Muscle of leg (tissue), 11 donors: ENCODE data around the gene CORO6. TPM values are rescaled to one million over a fixed set of nuclear protein-coding genes. Genes with fewer than 3 reads are reported as not detected.
"Not testable (repeated sequence)": the region's sequence is repeated elsewhere in the genome, so short reads cannot be mapped to it uniquely, and the experiment has no call there.

Experiments
- DNase-seq: peaks from one replicate; pipeline ENCODE4 v3.0.0; 2013
- H3K27ac ChIP-seq: one replicate; pipeline ENCODE4 v1.5.1; 2013; ENCODE audit warnings: mild to moderate bottlenecking, low read length, control low read depth
- H3K27me3 ChIP-seq: one replicate; pipeline ENCODE4 v1.6.1; 2013; ENCODE audit warnings: low read length; ENCODE audit not compliant: control insufficient read depth, insufficient read depth
- H3K36me3 ChIP-seq: one replicate; pipeline ENCODE4 v1.6.1; 2013; ENCODE audit warnings: low read length; ENCODE audit not compliant: control insufficient read depth, insufficient read depth
- H3K4me1 ChIP-seq: one replicate; pipeline ENCODE4 v1.6.1; 2013; ENCODE audit warnings: low read length; ENCODE audit not compliant: control insufficient read depth, insufficient read depth
- H3K4me3 ChIP-seq: one replicate; pipeline ENCODE4 v1.5.1; 2013; ENCODE audit warnings: low read length, control low read depth
- H3K9me3 ChIP-seq: replicated peaks from 2 replicates; pipeline ENCODE4 v1.6.1; 2013; ENCODE audit warnings: low read depth, low read length; ENCODE audit not compliant: control insufficient read depth
- WGBS: methylation state at CpG from one replicate; pipeline ENCODE4 v1.1.5; 2013; ENCODE audit warnings: missing lambda C conversion rate; ENCODE audit not compliant: insufficient coverage; 5-methylcytosine and 5-hydroxymethylcytosine counted together
- polyA plus RNA-seq, 8 donors: library from polyadenylated mRNA; unstranded; fragments of 120-200 nt; gene quantifications; one replicate each; pipeline versions ENCODE4 v1.2.1 to v1.2.3, GENCODE V29; 2013; ENCODE audit warnings: inconsistent platforms in 1 of 8, low replicate concordance in 1 of 8; ENCODE audit not compliant: insufficient read length in 8 of 8, insufficient read depth in 1 of 8
- total RNA-seq: library from RNA; stranded (reverse); fragments of 120-200 nt; gene quantifications from one replicate; pipeline ENCODE4 v1.2.4, GENCODE V29; 2013

The CORO6 gene
- total and polyA plus RNA-seq, 9 donors = 43.8 to 100.0 (median 78.6) TPM

DNA sequence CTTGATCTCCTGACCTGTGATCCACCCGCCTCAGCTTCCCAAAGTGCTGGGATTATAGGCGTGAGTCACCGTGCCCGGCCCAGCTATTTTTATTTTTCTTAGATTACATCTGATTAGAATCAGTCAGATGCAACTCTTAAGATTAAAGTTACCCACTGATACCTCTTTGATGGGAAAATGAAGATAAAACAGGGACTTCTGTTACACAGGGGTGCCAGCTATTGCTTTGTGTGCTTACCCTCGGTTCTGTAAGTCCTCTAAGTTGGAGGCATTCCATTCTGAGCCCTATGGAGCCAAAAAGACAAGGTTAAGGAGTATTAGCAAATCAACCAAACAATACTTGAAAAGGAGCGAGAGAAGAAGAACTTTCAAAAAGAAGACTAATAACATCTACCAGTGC, 32.6 kb upstream of the CORO6 start:
- no peaks in the 10 kb centered on the region for H3K4me1 ChIP-seq
- no peak for DNase-seq
- H3K4me3 ChIP-seq = no peak overlapping the region
- no peaks in the 10 kb centered on the region for H3K27me3 ChIP-seq
- no peaks in the 10 kb centered on the region for H3K9me3 ChIP-seq
- peaks cover 7% of the 10 kb centered on the region for H3K36me3 ChIP-seq
- no peak overlapping the region for H3K27ac ChIP-seq
- WGBS = 80% methylated on average over 1 of the region's 6 CpGs

GRCh38 chr17:29653995-29654714, 31.4 kb upstream of the CORO6 start:
- Histone ChIP-seq H3K36me3 (peaks cover 11% of the 10 kb centered on the region), H3K4me1 (no peaks in the 10 kb centered on the region), H3K4me3 (no peak overlapping the region), H3K27ac (no peak overlapping the region), H3K9me3 (no peaks in the 10 kb centered on the region), H3K27me3 (no peaks in the 10 kb centered on the region)
- WGBS = no CpG with 5 or more reads among the region's 1 CpG
- DNase-seq = no peak

DNA sequence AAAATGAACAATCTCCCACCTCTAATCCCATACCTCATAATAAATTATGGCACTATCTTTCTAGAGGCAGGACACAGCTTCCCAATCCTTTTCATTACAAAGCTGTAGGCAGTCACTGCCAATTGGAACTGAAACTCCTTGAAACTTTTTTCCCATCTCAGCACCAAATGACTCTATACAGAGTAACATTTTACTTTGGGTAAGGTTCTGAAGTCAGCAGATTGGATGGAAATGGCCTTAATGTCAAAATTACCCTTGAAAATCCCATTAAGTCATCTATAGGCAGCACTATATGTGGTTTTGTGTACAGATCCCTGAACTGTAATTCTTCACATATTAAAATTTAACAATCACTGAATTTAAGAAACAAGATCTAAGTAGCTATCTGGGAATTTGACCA, 30.3 kb upstream of the CORO6 start:
- Histone ChIP-seq H3K27ac (no peak overlapping the region), H3K9me3 (no peaks in the 10 kb centered on the region), H3K27me3 (no peaks in the 10 kb centered on the region), H3K36me3 (peaks cover 16% of the 10 kb centered on the region), H3K4me3 (no peak overlapping the region), H3K4me1 (no peaks in the 10 kb centered on the region)
- DNase-seq = no peak

DNA sequence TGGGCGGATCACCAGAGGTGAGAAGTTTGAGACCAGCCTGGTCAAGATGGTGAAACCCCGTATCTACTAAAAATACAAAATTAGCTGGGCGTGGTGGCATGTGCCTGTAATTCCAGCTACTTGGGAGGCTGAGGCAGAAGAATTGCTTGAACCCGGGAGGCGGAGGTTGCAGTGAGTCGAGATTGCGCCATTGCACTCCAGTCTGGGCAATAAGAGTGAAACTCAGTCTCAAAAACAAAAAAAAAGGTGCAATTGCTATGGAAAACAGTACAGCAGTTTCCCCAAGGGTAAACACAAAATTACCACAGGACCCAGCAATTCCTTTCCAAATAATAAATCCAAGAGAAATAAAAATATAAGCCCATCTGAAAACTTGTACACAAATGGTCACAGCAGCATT, 29.2 kb upstream of the CORO6 start:
- H3K9me3 ChIP-seq, DNase-seq, H3K27ac ChIP-seq, H3K27me3 ChIP-seq, H3K4me3 ChIP-seq, H3K4me1 ChIP-seq: not testable (repeated sequence)
- WGBS = 89% methylated on average over 5 of the region's 7 CpGs
- peaks cover 17% of the 10 kb centered on the region for H3K36me3 ChIP-seq

DNA sequence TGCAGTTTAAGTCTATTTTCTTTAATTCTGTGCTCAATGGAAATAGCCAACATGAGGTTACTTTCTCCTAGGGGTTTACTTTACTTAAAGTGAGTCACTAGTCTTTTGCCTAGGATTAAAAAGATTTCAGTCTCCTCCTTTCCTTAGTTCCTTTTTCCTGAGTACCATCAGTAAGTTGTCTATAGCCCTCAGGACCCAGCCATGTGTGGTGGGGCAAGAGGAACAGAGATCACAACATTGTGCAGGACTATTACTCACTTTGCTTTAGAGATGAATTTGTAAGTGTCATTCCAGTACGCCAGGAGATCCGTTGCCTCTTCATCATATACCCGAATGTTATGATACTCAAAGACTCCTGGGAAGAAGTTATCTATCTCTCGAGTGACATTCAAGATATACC, 27.7 kb upstream of the CORO6 start:
- DNase-seq = no peak
- Histone ChIP-seq H3K36me3 (peaks cover 19% of the 10 kb centered on the region), H3K27me3 (no peaks in the 10 kb centered on the region), H3K9me3 (no peaks in the 10 kb centered on the region), H3K27ac (no peak overlapping the region), H3K4me1 (peaks cover 8% of the 10 kb centered on the region), H3K4me3 (no peak overlapping the region)
- WGBS = no CpG with 5 or more reads among the region's 4 CpGs

DNA sequence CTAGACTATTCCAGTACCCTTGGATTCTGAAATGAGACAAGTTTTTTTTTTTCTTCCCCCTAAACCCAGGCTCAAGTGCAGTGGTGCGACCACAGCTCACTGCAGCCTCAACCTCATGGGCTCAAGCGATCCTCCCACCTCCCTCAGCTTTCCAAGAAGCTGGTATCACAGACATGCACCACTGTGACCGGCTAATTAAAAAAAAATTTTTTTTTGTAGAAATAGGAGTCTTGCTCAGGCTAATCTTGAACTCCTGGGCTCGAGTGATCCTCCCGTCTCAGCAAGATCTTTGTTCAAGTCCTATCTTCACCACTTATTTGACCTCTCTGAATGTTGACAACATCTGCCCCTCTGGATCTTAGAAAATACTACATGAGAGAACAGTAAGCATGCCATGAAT, 26.6 kb upstream of the CORO6 start:
- WGBS = no CpG with 5 or more reads among the region's 5 CpGs
- H3K9me3 ChIP-seq = no peaks in the 10 kb centered on the region
- peaks cover 12% of the 10 kb centered on the region for H3K4me1 ChIP-seq
- no peak for DNase-seq
- no peak overlapping the region for H3K4me3 ChIP-seq
- peaks cover 19% of the 10 kb centered on the region for H3K36me3 ChIP-seq
- no peak overlapping the region for H3K27ac ChIP-seq
- H3K27me3 ChIP-seq = no peaks in the 10 kb centered on the region

GRCh38 chr17:29648005-29648404, 25.3 kb upstream of the CORO6 start:
- no peak for DNase-seq
- 50% methylated on average over 2 of the region's 5 CpGs for WGBS
- Histone ChIP-seq H3K36me3 (peaks cover 22% of the 10 kb centered on the region), H3K9me3 (no peaks in the 10 kb centered on the region), H3K4me1 (peaks cover 14% of the 10 kb centered on the region), H3K27ac (no peak overlapping the region), H3K27me3 (no peaks in the 10 kb centered on the region), H3K4me3 (no peak overlapping the region)

DNA sequence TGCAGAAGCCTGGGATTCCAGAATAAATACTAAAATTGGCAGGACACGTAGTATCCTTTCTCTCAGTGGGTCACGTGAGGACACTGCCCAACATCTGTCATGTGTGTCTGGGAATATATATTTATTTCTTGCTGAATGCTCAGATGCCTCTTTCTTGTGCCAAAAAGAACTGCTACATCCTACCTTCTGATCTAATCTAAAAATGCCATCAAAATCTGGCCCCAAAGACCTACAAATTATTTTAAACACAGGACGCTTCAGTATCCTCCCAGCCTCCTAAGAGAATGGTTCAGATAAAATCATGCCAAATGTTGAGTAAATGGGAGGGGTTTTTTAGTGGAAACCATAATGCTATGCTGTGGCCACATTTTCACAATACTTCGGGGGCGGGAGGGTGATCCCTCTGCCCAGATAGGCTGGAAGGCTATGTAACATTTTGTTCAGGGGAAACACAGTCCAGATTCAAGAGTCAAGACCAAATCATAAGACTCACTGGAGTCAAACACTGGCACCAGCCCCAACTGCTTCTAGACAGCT, 22.9 kb upstream of the CORO6 start:
- peak overlapping the region; percentile 78 for H3K27ac ChIP-seq
- H3K36me3 ChIP-seq = peaks cover 20% of the 10 kb centered on the region
- H3K27me3 ChIP-seq = no peaks in the 10 kb centered on the region
- DNase-seq = peak; percentile 89
- H3K4me1 ChIP-seq = peaks cover 28% of the 10 kb centered on the region
- H3K9me3 ChIP-seq = no peaks in the 10 kb centered on the region
- H3K4me3 ChIP-seq = no peak overlapping the region
- WGBS = 43% methylated on average over 2 of the region's 5 CpGs

- H3K9me3 ChIP-seq = no peaks in the 10 kb centered on the region
- H3K4me3 ChIP-seq = no peak overlapping the region
- no CpG with 5 or more reads among the region's 1 CpG for WGBS
- H3K27ac ChIP-seq = peak overlapping the region; percentile 26
- peaks cover 11% of the 10 kb centered on the region for H3K36me3 ChIP-seq
- no peaks in the 10 kb centered on the region for H3K27me3 ChIP-seq
- peaks cover 42% of the 10 kb centered on the region for H3K4me1 ChIP-seq
- DNase-seq = no peak
Observed at GRCh38 chr17:29643817-29644160, 21.1 kb upstream of the CORO6 start.

DNA sequence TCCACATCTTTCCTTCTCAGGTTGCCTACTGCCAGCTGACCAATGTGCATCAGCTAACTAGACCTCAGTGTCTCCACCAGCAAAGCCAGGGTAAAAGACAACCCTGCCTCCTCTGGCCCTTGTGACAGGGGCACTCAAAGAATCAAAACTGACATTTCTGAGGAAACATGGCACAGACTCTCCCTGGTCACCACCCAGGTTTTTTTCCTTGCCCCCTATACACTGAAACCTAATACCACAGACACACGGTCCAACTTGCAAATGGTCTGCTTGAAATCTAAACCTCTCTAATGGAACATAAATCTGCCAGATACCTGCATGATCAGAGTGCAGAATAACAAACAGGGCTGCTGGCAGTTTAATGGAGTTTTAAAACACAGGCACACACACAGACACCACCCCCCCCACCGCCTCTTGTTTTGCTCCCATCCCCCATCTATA, 19.5 kb upstream of the CORO6 start:
- WGBS = 57% methylated on average over 1 of the region's 2 CpGs
- Histone ChIP-seq H3K27ac (peak overlapping the region; percentile 67), H3K4me1 (peaks cover 42% of the 10 kb centered on the region), H3K9me3 (no peaks in the 10 kb centered on the region), H3K27me3 (no peaks in the 10 kb centered on the region), H3K4me3 (no peak overlapping the region), H3K36me3 (peaks cover 7% of the 10 kb centered on the region)
- DNase-seq = peak; percentile 27
